COLO668 (cell line): Measurements from ENCODE around the gene PPP1R10.

Experiments used
- DNase-seq: peaks from one replicate; lab custom pipeline; 2025; ENCODE audit not compliant: unreplicated experiment; lab: John Stamatoyannopoulos, UW

Gene PPP1R10

DNA sequence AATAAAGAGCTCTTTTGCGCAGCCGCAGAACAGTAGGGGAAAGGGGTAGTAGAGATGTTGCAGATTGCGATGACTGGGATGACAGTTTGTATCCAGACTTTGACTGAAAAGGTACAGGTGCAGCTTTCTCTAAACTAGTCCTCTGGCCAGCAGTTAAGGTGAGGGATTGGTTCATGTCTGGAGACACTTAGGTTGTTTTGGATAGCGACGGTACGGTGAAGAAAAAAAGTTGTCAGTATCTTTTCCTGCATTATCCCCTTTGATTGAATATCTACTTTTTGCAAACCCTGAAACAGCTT is 59.4 kb downstream of the PPP1R10 start:
- no peak for DNase-seq

DNA sequence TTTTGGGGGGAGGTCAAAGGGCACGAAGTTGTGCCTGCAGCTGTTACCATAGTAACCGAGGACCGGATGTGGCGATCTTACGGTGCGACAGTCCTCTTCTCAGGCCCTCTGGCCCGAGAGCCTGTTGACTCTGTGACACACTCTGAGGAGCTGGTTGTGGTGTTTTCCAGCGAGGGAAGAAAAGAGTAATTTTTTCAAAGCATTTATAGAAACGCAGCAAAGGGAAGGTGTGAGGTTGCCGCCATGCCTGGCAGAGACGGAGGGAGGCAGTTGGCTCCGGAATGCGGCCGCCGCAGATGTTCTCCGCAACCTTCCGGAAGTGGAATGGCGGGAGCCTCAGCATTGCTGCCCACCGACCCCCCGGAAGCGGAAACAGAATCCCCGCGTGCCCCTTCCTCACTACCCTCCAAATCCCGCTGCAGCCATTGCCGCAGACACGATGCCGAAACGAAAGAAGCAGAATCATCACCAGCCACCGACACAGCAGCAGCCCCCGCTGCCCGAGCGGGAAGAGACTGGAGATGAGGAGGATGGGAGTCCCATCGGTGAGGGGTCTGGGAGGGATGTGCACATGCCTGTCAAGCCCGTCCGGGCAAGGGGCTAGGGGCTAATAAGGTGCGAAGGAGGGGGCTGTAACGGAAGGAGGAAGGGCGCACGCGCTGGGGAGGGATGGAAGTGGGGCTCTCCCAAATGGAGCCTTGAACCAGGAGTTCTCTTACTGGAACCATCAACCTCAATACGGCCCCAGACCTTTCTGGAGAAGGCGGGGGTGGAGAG is 59.9 kb downstream of the PPP1R10 start, which contains the start of gene PRR3:
Gene PRR3 (plus strand): TSS at position 390 of the 777 bp plus-strand sequence. CDS start 50 bp downstream, at position 440.
- peak; percentile 78 for DNase-seq

DNA sequence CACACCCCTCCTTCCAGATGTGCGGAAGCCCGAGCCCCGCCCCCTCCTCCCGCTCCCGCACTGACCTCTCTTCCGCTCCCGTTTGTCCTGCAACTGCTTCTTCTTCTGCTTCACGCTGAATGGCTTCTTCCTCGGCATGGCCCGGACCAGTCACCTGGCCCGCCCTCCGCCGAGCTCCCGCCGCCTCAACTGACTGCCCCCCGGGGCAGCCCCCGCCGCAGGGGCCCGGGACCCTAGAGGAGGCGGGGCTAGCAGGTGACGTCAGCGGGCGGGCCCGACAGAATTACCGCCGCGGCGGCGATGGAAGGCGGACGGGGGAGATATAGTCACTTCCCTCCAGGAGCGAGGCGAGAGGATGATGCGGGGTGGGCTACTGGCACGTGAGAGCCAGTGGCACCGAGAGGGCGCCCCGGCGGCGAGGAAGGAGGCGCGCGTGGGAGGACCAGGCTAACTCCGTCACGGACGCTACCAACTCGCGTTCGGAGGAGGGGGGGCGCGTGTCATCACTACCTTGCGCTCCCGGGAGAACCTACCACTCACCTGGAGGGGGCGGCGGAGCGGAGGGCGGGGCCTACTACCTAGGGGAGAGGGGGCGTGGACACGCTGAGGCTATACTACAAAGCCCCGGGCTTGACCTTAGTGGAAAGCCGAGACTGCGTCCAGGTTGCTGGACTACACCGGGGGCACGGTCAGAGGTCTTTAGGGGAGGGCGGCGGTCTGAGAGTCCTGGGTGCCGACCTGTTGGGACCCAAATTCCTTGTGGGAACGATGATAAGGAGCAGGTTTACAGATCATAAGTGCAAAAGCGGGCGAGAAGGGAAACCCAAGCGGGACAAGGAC is 60.8 kb downstream of the PPP1R10 start, which contains the start of gene GNL1:
Gene GNL1 (minus strand): TSS at position 424 of the 840 bp plus-strand sequence. CDS start 286 bp downstream, at position 138.
- DNase-seq = peak; percentile 91

DNA sequence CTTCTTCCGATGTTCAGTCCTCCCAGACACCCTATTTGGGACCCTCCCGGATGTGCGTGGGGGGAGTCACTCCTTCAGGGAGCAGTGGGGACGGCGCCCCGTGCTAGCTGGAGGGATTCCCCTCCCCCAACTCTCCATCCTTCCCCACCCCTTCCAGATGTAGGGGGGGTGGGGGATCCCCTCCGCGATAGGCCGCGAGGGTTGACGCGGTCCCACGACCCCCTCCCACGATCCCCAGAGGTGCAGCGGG is 61.3 kb downstream of the PPP1R10 start:
- DNase-seq = no peak

DNA sequence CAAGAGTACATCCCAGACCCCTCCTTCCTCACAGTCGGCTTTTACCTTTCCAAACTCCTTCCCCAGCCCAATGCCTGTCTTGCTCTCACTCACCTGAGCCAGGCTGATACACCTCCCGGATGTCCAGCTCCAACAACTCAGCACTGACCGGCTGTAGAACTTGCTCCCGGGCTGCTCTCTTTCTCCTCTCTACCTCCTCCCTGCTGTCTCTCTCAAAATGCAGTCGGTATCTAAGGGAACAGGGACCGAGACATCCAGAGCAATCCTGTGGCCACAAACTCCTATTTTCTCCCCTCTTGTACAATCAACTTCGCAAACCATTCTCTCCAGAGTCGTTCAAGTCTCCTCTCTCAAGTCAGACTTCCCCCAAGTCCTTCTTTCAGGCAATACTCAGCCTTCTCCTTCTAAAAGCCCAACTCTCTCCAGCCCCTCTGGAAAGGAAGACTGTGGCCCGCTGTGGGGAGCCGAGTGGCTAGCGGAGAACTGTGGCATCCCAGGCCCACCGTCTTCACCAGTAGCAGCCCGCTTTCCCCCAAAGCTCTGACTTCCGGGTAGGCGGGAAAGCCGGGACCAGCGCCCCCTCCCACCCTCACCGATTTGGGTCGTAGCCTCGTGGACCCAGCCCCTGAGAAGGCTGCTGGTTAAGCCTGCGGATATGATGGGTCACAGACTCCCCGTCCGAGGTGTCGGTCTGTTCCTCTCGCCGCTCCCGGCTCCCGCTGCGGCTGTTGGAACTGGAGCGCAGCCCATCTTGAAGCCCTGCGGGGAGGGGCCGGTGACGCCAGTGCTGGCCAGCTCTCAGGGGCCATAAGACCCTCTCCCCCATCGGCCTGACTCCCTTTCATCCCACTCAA is 61.9 kb downstream of the PPP1R10 start:
- peak; percentile 24 for DNase-seq

DNA sequence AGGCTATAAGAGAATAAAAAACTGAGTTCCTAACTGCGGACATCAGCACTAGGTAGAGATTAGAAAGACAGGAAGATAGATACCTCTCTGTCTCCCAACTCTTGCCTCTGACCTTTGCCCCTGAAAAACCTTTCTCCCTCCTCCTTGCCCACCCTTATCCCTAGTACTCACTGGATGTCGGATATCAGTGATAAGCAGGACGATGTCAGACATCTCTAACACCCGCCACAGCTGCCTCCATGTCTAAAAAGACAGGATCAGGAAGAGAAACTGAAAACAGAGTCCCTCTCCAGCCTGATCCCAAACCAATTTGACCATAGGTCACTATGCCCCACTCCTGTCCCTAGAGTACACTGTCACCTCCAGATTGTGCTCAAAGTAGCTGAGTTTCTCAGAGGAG is 62.6 kb downstream of the PPP1R10 start:
- DNase-seq = no peak
